Right atrium auricular region (tissue), 2 donors: ENCODE measurements around the gene LEAP2. TPM values are rescaled to one million over a fixed set of nuclear protein-coding genes. Genes with fewer than 3 reads are reported as not detected.
A peak's percentile ranks its signal among the peaks of the same experiment; 100 is the strongest.

Experiments used
- DNase-seq: peaks from one replicate; pipeline ENCODE4 v3.0.0-alpha.2; 2019; ENCODE audit warnings: low spot score
- H3K27ac ChIP-seq, 2 donors: fragments of 200-600 bp; sonication (generic); 1 replicate in 1 of 2; 2 replicates in 1 of 2; pipeline ENCODE4 v1.5.1; 2016 to 2019
- H3K27me3 ChIP-seq, 2 donors: fragments of 200-600 bp; sonication (generic); one replicate each; pipeline versions ENCODE4 v1.5.1 to v1.6.0; 2017 to 2019
- H3K36me3 ChIP-seq: fragments of 200-600 bp; sonication (generic); one replicate; pipeline ENCODE4 v1.5.1; 2016
- H3K4me1 ChIP-seq, 2 donors: fragments of 200-600 bp; sonication (generic); one replicate each; pipeline versions ENCODE4 v1.5.1 to v1.6.0; 2017 to 2019
- H3K4me3 ChIP-seq, 2 donors: fragments of 200-600 bp; sonication (generic); 1 replicate in 1 of 2; 2 replicates in 1 of 2; pipeline ENCODE4 v1.5.1; 2017 to 2019; ENCODE audit warnings: mild to moderate bottlenecking in 1 of 2, moderate library complexity in 1 of 2
- H3K9me3 ChIP-seq, 2 donors: fragments of 200-600 bp; sonication (generic); one replicate each; pipeline ENCODE4 v1.5.1; 2019
- total RNA-seq, 2 donors: library from RNA; depleted of rRNA; stranded (reverse); fragments of >200 nt; gene quantifications; one replicate each; pipeline ENCODE4 v1.1.0, GENCODE V29; 2016
- TF ChIP-seq, protein P1 (sequence below), 2 donors: fragments of 200-600 bp; sonication (generic); IDR thresholded peaks; one replicate each; pipeline ENCODE4 v1.5.1; 2019; ENCODE audit warnings: antibody characterized with exemption in 2 of 2

Gene LEAP2
- total RNA-seq, 2 donors from 2014 or later: 1.1 TPM; not detected in 1

DNA sequence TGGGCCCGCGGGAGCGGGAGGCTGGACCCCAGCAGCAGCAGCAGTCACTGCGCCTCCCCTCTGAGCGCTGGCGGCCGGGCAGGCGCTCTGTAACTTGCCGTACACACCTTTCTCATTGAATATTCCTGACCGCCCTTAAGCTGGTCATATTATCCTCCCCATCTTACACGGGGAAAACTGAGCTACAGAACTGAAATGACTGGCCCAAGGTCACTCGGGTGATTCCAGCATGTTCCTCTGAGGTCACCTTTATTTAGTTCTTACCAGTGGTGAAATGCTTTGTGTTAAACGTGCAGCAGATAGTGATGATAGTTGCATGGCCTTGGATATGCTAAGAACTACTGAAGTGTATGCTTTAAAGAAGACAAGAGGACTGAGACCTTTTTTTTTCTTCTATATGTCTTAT is 6.4 kb upstream of the LEAP2 start:
- H3K4me3 ChIP-seq: peak overlapping the region; percentile 60 to 77
- no peaks in the 10 kb centered on the region for H3K27me3 ChIP-seq
- no peak for DNase-seq
- H3K27ac ChIP-seq: peak overlapping the region; percentile 89 to 93
- H3K36me3 ChIP-seq: peaks cover 32% of the 10 kb centered on the region
- TF ChIP-seq, protein P1, sequence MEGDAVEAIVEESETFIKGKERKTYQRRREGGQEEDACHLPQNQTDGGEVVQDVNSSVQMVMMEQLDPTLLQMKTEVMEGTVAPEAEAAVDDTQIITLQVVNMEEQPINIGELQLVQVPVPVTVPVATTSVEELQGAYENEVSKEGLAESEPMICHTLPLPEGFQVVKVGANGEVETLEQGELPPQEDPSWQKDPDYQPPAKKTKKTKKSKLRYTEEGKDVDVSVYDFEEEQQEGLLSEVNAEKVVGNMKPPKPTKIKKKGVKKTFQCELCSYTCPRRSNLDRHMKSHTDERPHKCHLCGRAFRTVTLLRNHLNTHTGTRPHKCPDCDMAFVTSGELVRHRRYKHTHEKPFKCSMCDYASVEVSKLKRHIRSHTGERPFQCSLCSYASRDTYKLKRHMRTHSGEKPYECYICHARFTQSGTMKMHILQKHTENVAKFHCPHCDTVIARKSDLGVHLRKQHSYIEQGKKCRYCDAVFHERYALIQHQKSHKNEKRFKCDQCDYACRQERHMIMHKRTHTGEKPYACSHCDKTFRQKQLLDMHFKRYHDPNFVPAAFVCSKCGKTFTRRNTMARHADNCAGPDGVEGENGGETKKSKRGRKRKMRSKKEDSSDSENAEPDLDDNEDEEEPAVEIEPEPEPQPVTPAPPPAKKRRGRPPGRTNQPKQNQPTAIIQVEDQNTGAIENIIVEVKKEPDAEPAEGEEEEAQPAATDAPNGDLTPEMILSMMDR (IDR thresholded peaks at IDR 0.05): no peak
- H3K9me3 ChIP-seq: no peaks in the 10 kb centered on the region
- peaks cover 0 to 19% of the 10 kb centered on the region in 2 donors for H3K4me1 ChIP-seq

DNA sequence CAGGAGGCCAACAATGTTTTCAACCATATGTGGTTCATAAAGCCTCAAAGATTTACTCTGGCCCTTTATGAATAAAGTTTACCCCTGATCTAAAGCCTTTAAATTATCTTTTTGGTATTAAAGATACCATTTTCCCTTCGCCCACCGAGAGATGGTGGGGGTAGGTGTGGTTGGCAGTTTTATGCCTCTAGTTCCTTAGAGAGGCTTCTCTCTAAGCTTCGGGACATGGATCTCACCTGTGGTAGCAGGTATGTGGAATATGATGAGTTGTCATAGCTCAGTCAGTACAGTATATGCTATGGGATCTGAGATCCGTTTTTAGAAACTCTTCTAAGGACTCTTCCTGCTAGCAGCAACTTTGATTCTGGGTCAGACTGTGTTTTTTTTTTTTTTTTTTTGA is 4.7 kb upstream of the LEAP2 start:
- H3K4me3 ChIP-seq: no peak overlapping the region
- H3K36me3 ChIP-seq: peaks cover 35% of the 10 kb centered on the region

DNA sequence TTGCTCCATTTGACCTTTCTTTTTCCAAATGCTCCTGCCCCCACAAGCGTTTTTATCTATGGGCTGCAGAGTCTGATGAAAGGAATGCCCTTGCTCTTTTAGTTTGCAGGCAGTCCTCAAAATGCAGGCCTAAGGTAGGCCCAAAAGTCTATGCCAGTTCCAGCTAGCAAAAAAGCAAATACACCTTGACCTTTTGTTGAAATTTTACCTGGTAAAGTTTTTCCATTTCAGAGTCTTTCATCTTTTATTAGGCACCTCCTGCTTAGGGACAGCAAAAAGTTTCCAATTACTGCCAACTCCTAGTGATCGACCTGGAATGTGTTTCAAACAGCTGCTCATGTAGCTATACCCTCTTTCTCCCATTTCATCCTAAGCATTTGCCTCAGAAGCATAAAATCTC is 2.7 kb upstream of the LEAP2 start:
- Histone ChIP-seq H3K36me3 (peaks cover 35% of the 10 kb centered on the region), H3K27me3 (no peaks in the 10 kb centered on the region), H3K27ac (no peak overlapping the region), H3K9me3 (no peaks in the 10 kb centered on the region), H3K4me3 (no peak overlapping the region), H3K4me1 (peaks cover 0 to 35% of the 10 kb centered on the region in 2 donors)
- TF ChIP-seq, protein P1 (IDR thresholded peaks at IDR 0.05): no peak
- DNase-seq: no peak

More for the DNA sequence above, 4.7 kb upstream of the LEAP2 start:
- Histone ChIP-seq H3K27ac (no peak overlapping the region), H3K27me3 (no peaks in the 10 kb centered on the region), H3K9me3 (no peaks in the 10 kb centered on the region), H3K4me1 (peaks cover 0 to 35% of the 10 kb centered on the region in 2 donors)
- DNase-seq: no peak
- TF ChIP-seq, protein P1 (IDR thresholded peaks at IDR 0.05): no peak

DNA sequence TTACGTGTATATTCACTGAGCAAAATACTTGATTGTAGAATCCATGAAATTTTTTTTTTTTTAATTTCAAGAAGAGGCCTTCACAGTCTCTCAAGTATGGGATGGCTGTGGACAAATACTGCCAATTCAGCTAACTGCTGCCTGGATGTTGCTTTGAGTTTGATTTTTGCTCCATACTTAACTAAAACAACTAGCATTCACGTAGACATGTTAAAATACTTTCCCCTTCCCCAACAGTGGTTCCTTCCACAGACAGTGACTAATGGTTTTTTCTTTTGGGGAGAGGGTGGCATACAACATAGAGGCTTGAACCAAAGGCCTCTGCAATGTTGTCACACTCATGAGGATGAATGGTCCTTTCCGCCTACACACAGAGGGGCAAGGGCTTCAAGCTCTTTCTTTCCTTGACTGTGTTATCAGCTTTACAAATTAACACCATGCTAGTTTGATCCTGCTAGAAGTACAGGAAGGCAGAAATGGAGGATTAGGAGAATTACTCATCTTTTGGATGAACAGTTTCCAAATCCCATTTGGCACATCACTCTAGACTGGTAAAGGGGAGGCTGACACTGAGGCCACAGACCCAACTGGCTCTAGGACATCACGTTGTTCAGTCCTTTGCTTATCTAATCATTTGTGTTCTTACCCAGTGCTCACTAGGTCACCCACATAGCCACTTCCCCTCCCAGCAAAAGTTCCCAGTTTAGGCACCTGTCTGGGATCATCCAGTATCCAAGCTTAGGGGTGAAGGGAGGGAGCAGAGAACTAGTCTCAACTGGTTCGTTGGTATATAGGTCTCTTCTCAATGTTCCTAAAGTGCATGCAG is 1.8 kb upstream of the LEAP2 start:
- H3K36me3 ChIP-seq: peaks cover 35% of the 10 kb centered on the region
- peaks cover 0 to 37% of the 10 kb centered on the region in 2 donors for H3K4me1 ChIP-seq
- no peaks in the 10 kb centered on the region for H3K27me3 ChIP-seq
- H3K4me3 ChIP-seq: no peak overlapping the region
- DNase-seq: no peak
- H3K9me3 ChIP-seq: no peaks in the 10 kb centered on the region
- TF ChIP-seq, protein P1 (IDR thresholded peaks at IDR 0.05): no peak
- H3K27ac ChIP-seq: no peak overlapping the region

DNA sequence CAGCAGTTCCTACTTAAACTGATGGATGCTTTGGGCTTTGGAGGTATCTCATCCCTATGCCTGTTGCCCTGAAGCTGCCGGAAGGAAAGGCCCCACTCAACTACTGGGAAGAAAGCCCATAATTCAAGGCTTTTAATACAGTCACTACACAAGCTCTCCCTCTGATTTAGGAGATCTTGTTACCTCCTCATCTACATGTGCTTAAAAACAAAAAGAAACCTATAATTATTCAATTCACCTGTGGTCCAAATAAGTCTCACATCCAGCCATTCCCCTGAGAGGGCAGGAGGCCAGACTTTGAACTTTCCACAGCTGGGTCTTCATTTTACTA is 715 bp upstream of the LEAP2 start:
- H3K4me1 ChIP-seq: peaks cover 0 to 35% of the 10 kb centered on the region in 2 donors
- TF ChIP-seq, protein P1 (IDR thresholded peaks at IDR 0.05): no peak
- H3K27ac ChIP-seq: peak overlapping the region; percentile 9 to 62
- no peak overlapping the region for H3K4me3 ChIP-seq
- no peaks in the 10 kb centered on the region for H3K27me3 ChIP-seq
- no peak for DNase-seq
- no peaks in the 10 kb centered on the region for H3K9me3 ChIP-seq
- H3K36me3 ChIP-seq: peaks cover 34% of the 10 kb centered on the region

DNA sequence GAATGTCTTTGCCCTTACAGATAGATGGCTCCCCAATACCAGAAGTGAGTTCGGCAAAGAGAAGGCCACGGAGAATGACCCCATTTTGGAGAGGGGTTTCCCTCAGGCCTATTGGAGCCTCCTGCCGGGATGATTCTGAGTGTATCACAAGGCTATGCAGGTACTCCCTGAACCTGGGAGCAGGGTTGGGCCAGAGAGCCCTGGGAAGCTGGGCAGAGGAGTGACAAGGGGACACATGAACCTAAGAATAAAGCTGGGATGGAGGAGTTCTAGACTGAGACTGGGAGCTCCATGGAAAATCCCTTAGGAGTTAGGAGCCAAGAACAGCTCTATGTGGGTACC is 433 bp downstream of the LEAP2 start:
- no peak for DNase-seq
- peaks cover 0 to 35% of the 10 kb centered on the region in 2 donors for H3K4me1 ChIP-seq
- TF ChIP-seq, protein P1 (IDR thresholded peaks at IDR 0.05): no peak
- H3K9me3 ChIP-seq: no peaks in the 10 kb centered on the region
- peaks cover 29% of the 10 kb centered on the region for H3K36me3 ChIP-seq
- H3K27me3 ChIP-seq: no peaks in the 10 kb centered on the region
- H3K27ac ChIP-seq: peak overlapping the region in 1 of 2 donors; percentile 62
- H3K4me3 ChIP-seq: no peak overlapping the region
